Stimulated activated effector memory CD8-positive, alpha-beta T cell treated with anti-CD3 and anti-CD28 coated beads, Interleukin-12 subunit alpha, Interleukin-12 subunit beta, amount 100 ng/mL, for 72 hours (primary cell): ENCODE measurements around the gene IRS1.
A peak's percentile ranks its signal among the peaks of the same experiment; 100 is the strongest.
"Not testable (repeated sequence)": the region's sequence is repeated elsewhere in the genome, so short reads cannot be mapped to it uniquely, and the experiment has no call there.

ENCODE experiments used
- ATAC-seq: fragments of 150-1000 bp; cut with Tn5 transposase; 2 replicates; pipeline ENCODE4 v1.10.0; 2021
- DNase-seq, 2 donors: peaks; one replicate each; pipeline ENCODE4 v3.0.0; 2021 to 2022; ENCODE audit warnings: low spot score in 2 of 2
- H3K27ac Mint-ChIP-seq: one replicate; pipeline ENCODE4 v1.8.0; 2022; ENCODE audit warnings: mild to moderate bottlenecking, mixed read lengths
- H3K36me3 Mint-ChIP-seq: one replicate; pipeline ENCODE4 v1.8.0; 2022; ENCODE audit warnings: mild to moderate bottlenecking, mixed read lengths
- H3K4me1 Mint-ChIP-seq: one replicate; pipeline ENCODE4 v1.8.0; 2022; ENCODE audit warnings: mixed read lengths
- H3K4me3 Mint-ChIP-seq: one replicate; pipeline ENCODE4 v1.8.0; 2022; ENCODE audit warnings: mild to moderate bottlenecking, mixed read lengths
- H3K9me3 Mint-ChIP-seq: one replicate; pipeline ENCODE4 v1.8.0; 2022; ENCODE audit warnings: mixed read lengths

The IRS1 gene, protein sequence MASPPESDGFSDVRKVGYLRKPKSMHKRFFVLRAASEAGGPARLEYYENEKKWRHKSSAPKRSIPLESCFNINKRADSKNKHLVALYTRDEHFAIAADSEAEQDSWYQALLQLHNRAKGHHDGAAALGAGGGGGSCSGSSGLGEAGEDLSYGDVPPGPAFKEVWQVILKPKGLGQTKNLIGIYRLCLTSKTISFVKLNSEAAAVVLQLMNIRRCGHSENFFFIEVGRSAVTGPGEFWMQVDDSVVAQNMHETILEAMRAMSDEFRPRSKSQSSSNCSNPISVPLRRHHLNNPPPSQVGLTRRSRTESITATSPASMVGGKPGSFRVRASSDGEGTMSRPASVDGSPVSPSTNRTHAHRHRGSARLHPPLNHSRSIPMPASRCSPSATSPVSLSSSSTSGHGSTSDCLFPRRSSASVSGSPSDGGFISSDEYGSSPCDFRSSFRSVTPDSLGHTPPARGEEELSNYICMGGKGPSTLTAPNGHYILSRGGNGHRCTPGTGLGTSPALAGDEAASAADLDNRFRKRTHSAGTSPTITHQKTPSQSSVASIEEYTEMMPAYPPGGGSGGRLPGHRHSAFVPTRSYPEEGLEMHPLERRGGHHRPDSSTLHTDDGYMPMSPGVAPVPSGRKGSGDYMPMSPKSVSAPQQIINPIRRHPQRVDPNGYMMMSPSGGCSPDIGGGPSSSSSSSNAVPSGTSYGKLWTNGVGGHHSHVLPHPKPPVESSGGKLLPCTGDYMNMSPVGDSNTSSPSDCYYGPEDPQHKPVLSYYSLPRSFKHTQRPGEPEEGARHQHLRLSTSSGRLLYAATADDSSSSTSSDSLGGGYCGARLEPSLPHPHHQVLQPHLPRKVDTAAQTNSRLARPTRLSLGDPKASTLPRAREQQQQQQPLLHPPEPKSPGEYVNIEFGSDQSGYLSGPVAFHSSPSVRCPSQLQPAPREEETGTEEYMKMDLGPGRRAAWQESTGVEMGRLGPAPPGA (N-terminal part only)

DNA sequence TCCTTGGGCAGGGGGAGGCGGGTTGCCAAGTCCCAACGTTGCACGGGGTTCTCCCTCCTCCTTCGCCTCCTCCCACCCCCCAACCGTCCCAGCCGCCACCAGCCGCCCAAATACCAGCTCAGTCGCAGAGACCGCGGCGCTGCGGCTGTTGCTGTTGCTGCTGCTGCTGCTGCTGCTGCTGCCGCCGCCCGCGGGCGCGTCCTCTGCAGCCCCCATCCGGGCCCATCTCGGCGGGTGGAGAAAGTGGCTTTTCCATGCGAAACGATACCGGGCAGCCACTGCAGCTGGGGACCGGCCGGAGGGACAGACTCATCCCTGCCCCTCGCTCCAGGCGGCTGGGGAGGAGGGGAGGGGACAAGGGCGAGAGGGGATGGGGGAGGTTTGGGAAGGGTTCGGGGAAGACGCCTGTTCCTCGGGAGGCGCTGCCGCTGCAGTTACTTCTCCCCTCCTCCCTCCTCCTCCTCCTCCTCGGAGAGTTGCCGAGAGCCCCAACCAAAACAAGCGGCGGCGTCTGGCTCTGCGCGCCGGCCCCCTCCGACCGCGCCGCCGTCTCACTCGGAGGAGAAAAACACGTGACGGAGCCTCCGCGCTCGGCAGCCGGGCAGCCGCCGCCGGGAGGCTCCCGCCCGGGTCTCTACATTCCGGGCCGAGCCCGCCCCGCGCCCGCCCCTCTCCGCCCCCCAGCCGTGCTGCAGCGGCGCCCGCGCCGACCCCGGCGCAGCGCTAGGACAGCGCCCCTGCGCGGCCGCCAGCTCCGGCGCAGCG lies at the start of gene IRS1:
TSS of gene IRS1 (minus strand) at position 610 of the 765 bp plus-strand sequence. CDS start 1,082 bp downstream, outside the sequence.
- DNase-seq (peak; percentile 28 to 75), ATAC-seq (peak; percentile 64)
- no peaks in the 10 kb centered on the region for H3K36me3 Mint-ChIP-seq
- peak within 1 kb of the TSS; percentile 75 for H3K4me3 Mint-ChIP-seq
- no peaks in the 10 kb centered on the region for H3K9me3 Mint-ChIP-seq
- peaks cover 34% of the 10 kb centered on the region for H3K4me1 Mint-ChIP-seq
- no peak within 1 kb of the TSS for H3K27ac Mint-ChIP-seq

DNA sequence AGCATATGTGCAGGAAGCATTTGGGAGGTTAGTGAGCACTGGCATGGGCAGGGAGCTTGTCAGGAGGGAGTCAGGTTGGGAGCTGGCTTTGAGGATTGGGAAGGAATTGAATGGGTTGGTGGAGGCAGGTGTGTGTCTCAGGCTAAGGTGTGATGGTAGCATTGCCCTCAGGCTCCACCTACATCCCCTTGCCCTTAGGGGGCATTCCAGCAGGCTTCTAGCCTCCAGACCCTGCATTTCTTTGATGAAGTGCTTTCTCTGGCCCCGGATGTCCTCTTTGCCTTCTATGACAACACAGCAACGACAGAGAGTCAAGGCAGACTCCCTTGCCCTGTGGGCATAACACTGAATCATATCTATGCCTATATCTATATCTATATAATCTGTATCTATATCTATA lies 49.7 kb upstream of the IRS1 start:
- no peak overlapping the region for H3K4me3 Mint-ChIP-seq
- no peaks in the 10 kb centered on the region for H3K36me3 Mint-ChIP-seq
- ATAC-seq (no peak), DNase-seq (no peak)
- H3K4me1 Mint-ChIP-seq, result peaks cover 11% of the 10 kb centered on the region
- H3K27ac Mint-ChIP-seq, result no peak overlapping the region
- H3K9me3 Mint-ChIP-seq, result no peaks in the 10 kb centered on the region

DNA sequence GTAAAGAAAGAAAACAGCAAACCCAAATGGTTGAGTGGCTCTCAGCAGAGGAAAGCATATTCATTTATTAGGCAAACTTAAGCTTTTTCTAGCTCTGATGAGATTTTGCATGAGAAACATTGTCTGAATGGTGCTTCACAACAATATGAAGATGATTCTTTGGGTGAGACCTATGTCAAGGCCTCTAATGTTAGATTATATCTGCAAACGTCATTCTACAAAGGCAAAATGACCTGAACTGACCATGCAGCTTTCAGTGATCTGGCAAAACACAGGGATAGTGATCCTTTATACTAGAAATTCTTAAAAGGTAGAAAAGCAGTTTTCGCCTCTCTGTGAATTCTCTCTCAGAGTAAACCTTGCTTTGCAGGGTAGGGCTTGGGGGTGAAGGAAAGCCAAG lies 47.9 kb upstream of the IRS1 start:
- H3K27ac Mint-ChIP-seq, result no peak overlapping the region
- ATAC-seq (no peak), DNase-seq (no peak)
- H3K9me3 Mint-ChIP-seq, result no peaks in the 10 kb centered on the region
- H3K4me3 Mint-ChIP-seq, result no peak overlapping the region
- no peaks in the 10 kb centered on the region for H3K36me3 Mint-ChIP-seq
- peaks cover 11% of the 10 kb centered on the region for H3K4me1 Mint-ChIP-seq

GRCh38 chr2:226847090-226847489 lies 47.5 kb upstream of the IRS1 start:
- no peaks in the 10 kb centered on the region for H3K36me3 Mint-ChIP-seq
- no peaks in the 10 kb centered on the region for H3K9me3 Mint-ChIP-seq
- no peak for DNase-seq
- no peak for ATAC-seq
- H3K27ac Mint-ChIP-seq, result no peak overlapping the region
- H3K4me3 Mint-ChIP-seq, result no peak overlapping the region
- H3K4me1 Mint-ChIP-seq, result peaks cover 15% of the 10 kb centered on the region

GRCh38 chr2:226845386-226846116 lies 45.9 kb upstream of the IRS1 start:
- ATAC-seq (no peak), DNase-seq (no peak)
- no peak overlapping the region for H3K4me3 Mint-ChIP-seq
- no peaks in the 10 kb centered on the region for H3K9me3 Mint-ChIP-seq
- H3K4me1 Mint-ChIP-seq, result peaks cover 18% of the 10 kb centered on the region
- H3K36me3 Mint-ChIP-seq, result no peaks in the 10 kb centered on the region
- H3K27ac Mint-ChIP-seq, result no peak overlapping the region

GRCh38 chr2:226843001-226843400 lies 43.4 kb upstream of the IRS1 start:
- H3K4me3 Mint-ChIP-seq, H3K27ac Mint-ChIP-seq, H3K9me3 Mint-ChIP-seq, DNase-seq, H3K36me3 Mint-ChIP-seq, ATAC-seq: not testable (repeated sequence)
- H3K4me1 Mint-ChIP-seq, result peaks cover 26% of the 10 kb centered on the region

- ATAC-seq (no peak), DNase-seq (no peak)
- peaks cover 40% of the 10 kb centered on the region for H3K4me1 Mint-ChIP-seq
- no peaks in the 10 kb centered on the region for H3K9me3 Mint-ChIP-seq
- no peak overlapping the region for H3K27ac Mint-ChIP-seq
- peaks cover 29% of the 10 kb centered on the region for H3K36me3 Mint-ChIP-seq
- H3K4me3 Mint-ChIP-seq, result peak overlapping the region; percentile 88
Measured at GRCh38 chr2:226839951-226840350, 40.3 kb upstream of the IRS1 start.

DNA sequence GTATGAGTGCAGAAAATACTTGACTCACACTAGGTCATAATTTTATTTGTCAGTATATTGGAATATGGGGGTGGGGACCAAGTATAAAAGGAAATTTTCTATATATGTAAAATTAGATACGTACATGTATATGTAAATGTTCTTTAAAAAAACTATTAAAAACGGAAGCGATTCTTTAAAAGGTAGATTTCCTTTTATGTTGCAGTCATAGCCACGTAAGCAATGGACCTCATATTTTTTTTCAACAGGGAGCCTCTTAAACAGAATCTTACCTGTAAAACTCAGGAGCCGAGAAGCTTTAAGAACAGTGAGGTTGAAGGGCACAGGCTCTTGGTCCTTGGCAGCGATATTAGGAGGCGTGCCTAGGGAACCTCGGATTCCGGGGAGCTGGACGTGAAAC lies 39.5 kb upstream of the IRS1 start:
- Mint-ChIP-seq H3K36me3 (peaks cover 33% of the 10 kb centered on the region), H3K27ac (peak overlapping the region; percentile 97), H3K4me1 (peaks cover 40% of the 10 kb centered on the region), H3K4me3 (peak overlapping the region; percentile 88), H3K9me3 (no peaks in the 10 kb centered on the region)
- DNase-seq (no peak), ATAC-seq (no peak)

DNA sequence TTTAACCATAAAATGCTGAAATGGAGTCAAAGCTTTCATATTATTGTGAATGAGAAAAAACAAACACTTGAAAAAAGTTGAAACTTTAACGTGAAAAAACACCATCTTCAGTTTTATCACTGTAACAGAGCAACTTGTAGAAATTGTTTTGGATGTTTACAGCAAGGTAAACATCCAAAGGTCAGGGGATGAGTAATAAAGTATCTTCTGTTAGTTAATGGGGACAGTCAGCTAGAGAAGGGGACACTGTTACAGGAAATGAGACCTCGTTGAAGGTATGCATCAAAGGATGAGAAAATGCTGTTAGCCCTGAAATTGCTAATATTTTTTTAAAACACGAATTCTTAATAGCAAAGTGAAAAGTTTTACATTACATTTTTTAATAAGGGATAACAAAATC lies 39.1 kb upstream of the IRS1 start:
- H3K4me1 Mint-ChIP-seq, result peaks cover 40% of the 10 kb centered on the region
- peaks cover 37% of the 10 kb centered on the region for H3K36me3 Mint-ChIP-seq
- peak overlapping the region; percentile 88 for H3K4me3 Mint-ChIP-seq
- H3K9me3 Mint-ChIP-seq, result no peaks in the 10 kb centered on the region
- DNase-seq (no peak), ATAC-seq (no peak)
- peak overlapping the region; percentile 97 for H3K27ac Mint-ChIP-seq

- Mint-ChIP-seq H3K27ac (peak overlapping the region; percentile 97), H3K36me3 (peaks cover 41% of the 10 kb centered on the region), H3K4me1 (peaks cover 40% of the 10 kb centered on the region), H3K4me3 (peak overlapping the region; percentile 88), H3K9me3 (no peaks in the 10 kb centered on the region)
- DNase-seq, result no peak
- ATAC-seq, result no peak
Measured at GRCh38 chr2:226837787-226838603, 38.4 kb upstream of the IRS1 start.

- Mint-ChIP-seq H3K27ac (peak overlapping the region; percentile 97), H3K4me3 (peak overlapping the region; percentile 88), H3K9me3 (no peaks in the 10 kb centered on the region), H3K4me1 (peaks cover 39% of the 10 kb centered on the region), H3K36me3 (peaks cover 41% of the 10 kb centered on the region)
- DNase-seq, result no peak
- ATAC-seq, result no peak
Measured at GRCh38 chr2:226837334-226837733, 37.7 kb upstream of the IRS1 start.

DNA sequence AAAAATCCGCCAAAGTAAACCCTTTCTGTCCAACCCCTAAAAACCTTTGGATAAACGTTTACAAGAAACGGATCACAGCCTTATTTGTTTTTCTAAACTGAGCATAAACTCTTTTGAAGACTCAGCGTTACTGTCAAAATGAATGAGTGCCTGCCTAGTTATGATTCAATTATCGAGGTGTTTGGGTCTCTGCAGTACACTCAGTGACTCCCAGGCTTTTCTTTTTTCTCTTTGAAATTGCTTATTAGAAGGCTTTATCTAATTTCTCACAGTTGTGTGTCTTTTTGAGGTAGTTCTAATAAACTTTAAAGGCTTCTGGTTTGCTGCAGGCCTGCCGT lies 36.9 kb upstream of the IRS1 start:
- DNase-seq, result no peak
- Mint-ChIP-seq H3K27ac (peak overlapping the region; percentile 97), H3K4me1 (peaks cover 31% of the 10 kb centered on the region), H3K4me3 (peak overlapping the region; percentile 88), H3K9me3 (no peaks in the 10 kb centered on the region), H3K36me3 (peaks cover 41% of the 10 kb centered on the region)
- peak; percentile 33 for ATAC-seq

DNA sequence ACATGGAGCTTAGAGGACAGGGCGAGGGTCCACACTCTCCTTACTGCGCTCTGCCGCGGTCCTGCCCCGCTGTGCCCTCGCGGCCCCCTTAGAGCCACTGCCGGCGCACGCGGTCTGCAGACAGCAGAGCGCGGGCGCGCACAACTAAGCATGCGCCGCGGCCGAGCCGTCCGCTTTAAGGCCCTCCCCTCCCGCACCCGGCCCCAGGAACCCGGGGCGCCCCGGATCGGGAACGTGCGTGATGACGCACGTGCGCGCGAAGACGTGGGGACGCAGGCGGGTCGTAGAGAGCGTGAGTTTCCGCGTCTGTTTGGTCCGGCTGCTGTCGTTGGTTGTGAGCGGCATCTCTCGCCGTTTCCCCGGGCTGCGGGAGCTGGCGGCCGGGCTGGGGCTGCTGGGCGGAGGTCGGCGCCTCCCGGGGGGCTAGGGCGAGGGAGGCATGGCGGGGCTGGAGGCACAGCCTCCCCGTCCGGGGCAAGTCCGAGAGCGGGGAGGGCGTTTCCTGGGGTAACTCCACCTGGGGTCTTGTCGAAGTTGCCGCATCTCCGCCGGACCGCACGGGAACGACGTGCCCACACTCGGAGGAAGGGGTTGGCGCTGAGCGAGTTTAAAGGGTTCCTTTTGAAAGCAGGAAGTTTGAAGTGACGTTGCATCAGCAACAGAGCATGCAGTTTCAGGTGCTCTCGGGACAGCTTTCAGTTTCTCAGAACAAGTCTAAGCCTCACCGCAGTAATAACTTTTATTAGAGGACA lies 36.4 kb upstream of the IRS1 start, which contains the start of gene RHBDD1:
TSS of gene RHBDD1 (plus strand) at position 259 of the 752 bp plus-strand sequence. CDS start 28,640 bp downstream, outside the sequence.
- Mint-ChIP-seq H3K4me3 (peak within 1 kb of the TSS; percentile 88), H3K36me3 (peaks cover 41% of the 10 kb centered on the region), H3K4me1 (peaks cover 26% of the 10 kb centered on the region), H3K9me3 (no peaks in the 10 kb centered on the region), H3K27ac (peak within 1 kb of the TSS; percentile 97)
- peak; percentile 93 for ATAC-seq
- DNase-seq, result peak; percentile 81 to 93
